NCI-H524 (cell line): ENCODE data around the gene JPH2.

Experiments
- DNase-seq, 2 experiments: peaks; one replicate each; lab custom pipeline; 2025; lab: John Stamatoyannopoulos, UW

Gene JPH2

GRCh38 chr20:44075191-44075949 is 111.6 kb downstream of the JPH2 start:
- DNase-seq = no peak

GRCh38 chr20:44074252-44075151 is 112.5 kb downstream of the JPH2 start:
- peak; percentile 9 to 56 for DNase-seq

- no peak for DNase-seq
These were observed 113.3 kb downstream of the JPH2 start for GRCh38 chr20:44073675-44074071.

GRCh38 chr20:44073011-44073674 is 113.8 kb downstream of the JPH2 start:
- DNase-seq = no peak

GRCh38 chr20:44072384-44072783 is 114.6 kb downstream of the JPH2 start:
- DNase-seq = no peak

GRCh38 chr20:44071526-44072111 is 115.4 kb downstream of the JPH2 start:
- no peak for DNase-seq

GRCh38 chr20:44071057-44071456 is 115.9 kb downstream of the JPH2 start:
- DNase-seq = no peak

- no peak for DNase-seq
These were observed 116.7 kb downstream of the JPH2 start for GRCh38 chr20:44070139-44070900.

- DNase-seq = no peak
These were observed 117.6 kb downstream of the JPH2 start for GRCh38 chr20:44069203-44070011.

- DNase-seq = no peak
These were observed 118.4 kb downstream of the JPH2 start for GRCh38 chr20:44068316-44069201.

GRCh38 chr20:44067650-44068081 is 119.3 kb downstream of the JPH2 start:
- DNase-seq = no peak

- no peak for DNase-seq
These were observed 120.1 kb downstream of the JPH2 start for GRCh38 chr20:44066645-44067606.

GRCh38 chr20:44065401-44066340 is 121.3 kb downstream of the JPH2 start:
- DNase-seq = no peak

- no peak for DNase-seq
These were observed 122.2 kb downstream of the JPH2 start for GRCh38 chr20:44064501-44065400.
